Heart right ventricle (tissue), 16 donors: ENCODE measurements around the gene BRPF1. TPM values are rescaled to one million over a fixed set of nuclear protein-coding genes. Genes with fewer than 3 reads are reported as not detected.

Experiments used
- ATAC-seq, 8 donors: fragments of 200-7000 bp; cut with Tn5 transposase; one replicate each; pipeline ENCODE4 v1.9.1; 2020; ENCODE audit warnings: mild to moderate bottlenecking in 8 of 8, moderate library complexity in 8 of 8, moderate number of reproducible peaks in 1 of 8
- DNase-seq, 2 donors: peaks; one replicate each; pipeline ENCODE4 v3.0.0-alpha.2; 2020
- H3K27ac ChIP-seq, 10 donors: fragments of 200-600 bp; sonication (generic) in 2 of 10; one replicate each; pipeline versions ENCODE4 v1.5.0 to v1.8.0; 2020 to 2022; ENCODE audit warnings: mild to moderate bottlenecking in 3 of 10
- H3K27me3 ChIP-seq, 7 donors: fragments of 200-600 bp; one replicate each; pipeline ENCODE4 v1.8.0; 2021 to 2022; ENCODE audit warnings: mild to moderate bottlenecking in 2 of 7
- H3K36me3 ChIP-seq, 9 donors: fragments of 200-600 bp; sonication (generic) in 1 of 9; one replicate each; pipeline versions ENCODE4 v1.5.0 to v1.8.0; 2020 to 2022; ENCODE audit warnings: mild to moderate bottlenecking in 2 of 9
- H3K4me1 ChIP-seq, 9 donors: fragments of 200-600 bp; sonication (generic) in 1 of 9; one replicate each; pipeline versions ENCODE4 v1.5.0 to v1.8.0; 2020 to 2022; ENCODE audit warnings: mild to moderate bottlenecking in 4 of 9
- H3K4me3 ChIP-seq, 10 donors: fragments of 200-600 bp; sonication (generic) in 2 of 10; one replicate each; pipeline versions ENCODE4 v1.5.0 to v1.8.0; 2020 to 2022; ENCODE audit warnings: mild to moderate bottlenecking in 7 of 10, moderate library complexity in 2 of 10
- H3K9me3 ChIP-seq, 11 donors: fragments of 200-600 bp in 10 of 11; sonication (generic) in 2 of 11; one replicate each; pipeline versions ENCODE4 v1.5.0 to v1.8.0; 2013 to 2022; ENCODE audit warnings: mild to moderate bottlenecking in 2 of 11, control low read depth in 1 of 11, moderate library complexity in 1 of 11
- CTCF ChIP-seq, 9 donors: fragments of 200-600 bp; sonication (generic) in 2 of 9; IDR thresholded peaks; one replicate each; pipeline versions ENCODE4 v1.5.0 to v1.8.0; 2021 to 2022; ENCODE audit warnings: antibody characterized with exemption in 9 of 9, mild to moderate bottlenecking in 5 of 9, moderate library complexity in 1 of 9
- WGBS, 2 donors: extraction: QIAGEN DNeasy Blood & Tissue Kit; methylation state at CpG; one replicate each; pipeline ENCODE4 v1.1.7; 2013; ENCODE audit warnings: inconsistent platforms in 1 of 2; 5-methylcytosine and 5-hydroxymethylcytosine counted together
- intact Hi-C, 10 donors: fragments of 100-400 bp; cut with DNase I; formaldehyde crosslinking; loops; one replicate each; pipeline versions ENCODE4 v1.11.1 to v1.14.2; 2022
- polyA plus RNA-seq, 2 donors: library from polyadenylated mRNA; stranded (reverse); fragments of 200-250 nt; gene quantifications; one replicate each; pipeline ENCODE4 v1.2.3, GENCODE V29; 2013
- total RNA-seq, 10 donors: library from RNA; stranded (reverse); fragmentation: NEBNext Ultra II Directional in 3 of 10; extraction: Animal tissue kit (Norgen Biotek cat#: 25700) in 3 of 10; gene quantifications; one replicate each; pipeline versions ENCODE4 v1.2.1 to v1.2.4, GENCODE V29; 2021 to 2023
- donor health status: Arrhythmogenic right ventricular cardiomyopathy.
- donor health status: ischemic (EF 13 %, LVEDD 7.1; RV severe dilation, severe dysfunction).
- donor health status: healthy with polysubstance abuse.
- donor health status: DM: no; HTN: yes; CAD: no.
- donor health status: DM: no; HTN: no; CAD: no.
- donor health status: ischemic (EF 25% LVEDD 6.9; RV normal size, moderate dysfunction).
- donor health status: ischemic (EF 25% LVEDD 5.7; RV mildly dilated, moderate dysfunction).
- donor health status: healthy.
- donor health status: DM: yes; HTN: yes; CAD: no.
- donor health status: Ischemic cardiomyopathy.
- donor health status: ischemic (EF 35%, LVEDD 5.7; RV mildly dilated, moderate dysfunction).
- donor health status: nonischemic (EF 11% LVEDD 7.7; RV severe dilation, severe dysfunction).
- donor health status: DM: yes; HTN: yes; CAD: no.
- donor health status: PGD.
- donor health status: ischemic (EF 29% LVEDD 5.4; RV normal size, mild dysfunction).
- donor health status: nonischemic (EF 23%, LVEDD 6.1; RV moderate dilation, normal function).

BRPF1 gene
- total and polyA plus RNA-seq, 12 donors, result 7.3 to 15.1 (median 8.7) TPM

GRCh38 chr3:9747267-9747666 lies 15.7 kb downstream of the BRPF1 start:
- ATAC-seq (no peak), DNase-seq (no peak)
- H3K27me3 ChIP-seq, result no peaks in the 10 kb centered on the region
- intact Hi-C loops, result loop anchor here in 1 of 10 donors (10.0 kb wide), 1 partner anchor 242 kb away; no protein-coding TSS in a partner anchor
- H3K27ac ChIP-seq, result no peak overlapping the region
- H3K36me3 ChIP-seq, result peaks cover 9 to 79% (median 65%) of the 10 kb centered on the region in 9 donors
- no peak for TF ChIP-seq CTCF (IDR thresholded peaks at IDR 0.05)
- 89 to 93% methylated on average over 8 of the region's 8 CpGs for WGBS, 2 donors
- no peaks in the 10 kb centered on the region for H3K9me3 ChIP-seq
- H3K4me3 ChIP-seq, result no peak overlapping the region
- H3K4me1 ChIP-seq, result peaks cover 0 to 28% (median 24%) of the 10 kb centered on the region in 9 donors

- Histone ChIP-seq H3K4me3 (no peak overlapping the region), H3K27me3 (no peaks in the 10 kb centered on the region), H3K27ac (no peak overlapping the region), H3K9me3 (no peaks in the 10 kb centered on the region), H3K36me3 (peaks cover 9 to 79% (median 58%) of the 10 kb centered on the region in 9 donors), H3K4me1 (peaks cover 0 to 28% (median 24%) of the 10 kb centered on the region in 9 donors)
- DNase-seq (no peak), ATAC-seq (no peak)
- 97 to 99% methylated on average over 2 of the region's 2 CpGs for WGBS, 2 donors
- TF ChIP-seq CTCF (IDR thresholded peaks at IDR 0.05), result no peak
- intact Hi-C loops, result loop anchor here in 3 of 10 donors (2.0 to 10.0 kb wide), 3 partner anchors 17 to 243 kb away; partner anchors contain the start of genes ARPC4 (in 1 of the 3), BRPF1 (in 1 of the 3) and TADA3 (in 1 of the 3)
Observed at GRCh38 chr3:9748031-9748430, 16.5 kb downstream of the BRPF1 start.

- WGBS, 2 donors, result 3 to 4% methylated on average over 19 of the region's 19 CpGs
- Histone ChIP-seq H3K27me3 (no peaks in the 10 kb centered on the region), H3K36me3 (peaks cover 0 to 77% (median 45%) of the 10 kb centered on the region in 9 donors), H3K4me3 (peak overlapping the region; percentile 54 to 80 (median 66)), H3K9me3 (no peaks in the 10 kb centered on the region), H3K27ac (peak overlapping the region; percentile 70 to 95 (median 91)), H3K4me1 (peaks cover 0 to 31% (median 24%) of the 10 kb centered on the region in 9 donors)
- TF ChIP-seq CTCF (IDR thresholded peaks at IDR 0.05), result no peak
- intact Hi-C loops, result loop anchor here in 3 of 10 donors (1.0 to 10.0 kb wide), 4 partner anchors 18 to 244 kb away; partner anchors contain the start of genes BRPF1 (in 2 of the 3), ARPC4 (in 1 of the 3) and TADA3 (in 1 of the 3)
- ATAC-seq, result peak in 4 of 8 donors; percentile 0 to 55 (median 24)
- no peak for DNase-seq
Observed at GRCh38 chr3:9749296-9749644, 17.7 kb downstream of the BRPF1 start.

- intact Hi-C loops, result loop anchor here in 5 of 10 donors (1.0 to 10.0 kb wide), 5 partner anchors 19 to 245 kb away; partner anchors contain the start of genes ARPC4 (in 3 of the 5), TADA3 (in 3 of the 5) and BRPF1 (in 2 of the 5)
- 0% methylated on average over 60 of the region's 60 CpGs for WGBS, 2 donors
- Histone ChIP-seq H3K4me1 (peaks cover 2 to 37% (median 30%) of the 10 kb centered on the region in 9 donors), H3K4me3 (peak within 1 kb of the TSS; percentile 54 to 80 (median 66)), H3K36me3 (peaks cover 0 to 74% (median 39%) of the 10 kb centered on the region in 9 donors), H3K27ac (peak within 1 kb of the TSS; percentile 70 to 95 (median 91)), H3K9me3 (no peaks in the 10 kb centered on the region), H3K27me3 (no peaks in the 10 kb centered on the region)
- peak in 4 of 9 donors; percentile 7 to 34 (median 20) for TF ChIP-seq CTCF (IDR thresholded peaks at IDR 0.05)
- ATAC-seq (peak; percentile 97 to 99 (median 98)), DNase-seq (peak; percentile 98)
Observed at GRCh38 chr3:9749645-9750555, 18.4 kb downstream of the BRPF1 start, which contains the start of gene OGG1. TSS of gene OGG1 (plus strand) at chr3:9749952. CDS start at chr3:9750287, 335 bp downstream.
